Omental fat pad (tissue), 4 donors: ENCODE results near the gene PRKCA. TPM values are rescaled to one million over a fixed set of nuclear protein-coding genes. Genes with fewer than 3 reads are reported as not detected.
"Not testable (repeated sequence)": the region's sequence is repeated elsewhere in the genome, so short reads cannot be mapped to it uniquely, and the experiment has no call there.

Experiments used
- ATAC-seq: fragments of 150-250 bp; one replicate; pipeline ENCODE4 v1.9.1; 2016; ENCODE audit warnings: mild to moderate bottlenecking, moderate library complexity; ENCODE audit not compliant: low FRiP score
- DNase-seq: peaks from one replicate; pipeline ENCODE4 v3.0.0-alpha.2; 2019; ENCODE audit warnings: low spot score
- CTCF ChIP-seq, 3 donors: fragments of 450-650 bp; IDR thresholded peaks; one replicate each; pipeline ENCODE4 v1.5.1; 2016 to 2017; ENCODE audit warnings: antibody characterized with exemption in 3 of 3, mild to moderate bottlenecking in 3 of 3, moderate library complexity in 2 of 3
- total RNA-seq, 4 donors: library from RNA; depleted of rRNA; stranded (reverse); fragments of >200 nt; gene quantifications; one replicate each; pipeline ENCODE4 v1.1.0, GENCODE V29; 2016

The PRKCA gene
- total RNA-seq, 4 donors from 2014 or later = 6.7 to 14.3 (median 10.3) TPM

- no peak for TF ChIP-seq CTCF (IDR thresholded peaks at IDR 0.05)
- DNase-seq (no peak), ATAC-seq (no peak)
Observed at GRCh38 chr17:66287911-66288310, 14.5 kb upstream of the PRKCA start.

DNA sequence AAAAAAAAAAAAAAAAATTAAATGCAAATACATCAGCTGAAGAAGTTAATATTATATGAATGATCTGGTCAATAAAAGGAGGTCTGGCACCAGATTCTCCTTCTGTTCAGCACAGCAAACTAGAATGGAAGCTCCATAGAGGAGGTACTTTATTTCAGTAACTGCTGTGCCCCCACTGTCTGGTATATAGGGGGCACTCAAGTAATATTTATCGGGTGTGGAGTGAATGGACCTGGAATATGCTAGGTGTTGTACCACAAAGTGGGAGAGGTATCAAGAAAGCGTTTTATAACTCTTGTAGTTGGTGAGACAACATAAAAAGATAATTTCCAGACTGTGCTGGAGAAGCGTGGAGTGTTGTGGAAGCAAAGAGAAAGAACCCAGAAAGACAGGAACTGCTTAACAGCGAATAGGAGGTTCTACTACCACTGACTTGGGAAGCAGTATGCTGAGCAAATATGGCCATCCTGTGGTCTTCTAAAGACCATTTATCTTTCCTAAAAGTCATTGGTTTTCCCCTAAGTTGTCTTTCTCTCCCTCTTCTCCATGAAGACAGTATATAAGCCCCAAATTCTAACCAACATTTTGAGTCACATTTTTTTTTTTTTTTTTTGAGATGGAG is 12.2 kb upstream of the PRKCA start:
- no peak for ATAC-seq

GRCh38 chr17:66292353-66292752 is 10.1 kb upstream of the PRKCA start:
- TF ChIP-seq CTCF (IDR thresholded peaks at IDR 0.05) = no peak
- ATAC-seq (no peak), DNase-seq (no peak)

More for the DNA sequence above, 12.2 kb upstream of the PRKCA start:
- no peak for DNase-seq
- TF ChIP-seq CTCF (IDR thresholded peaks at IDR 0.05) = no peak

DNA sequence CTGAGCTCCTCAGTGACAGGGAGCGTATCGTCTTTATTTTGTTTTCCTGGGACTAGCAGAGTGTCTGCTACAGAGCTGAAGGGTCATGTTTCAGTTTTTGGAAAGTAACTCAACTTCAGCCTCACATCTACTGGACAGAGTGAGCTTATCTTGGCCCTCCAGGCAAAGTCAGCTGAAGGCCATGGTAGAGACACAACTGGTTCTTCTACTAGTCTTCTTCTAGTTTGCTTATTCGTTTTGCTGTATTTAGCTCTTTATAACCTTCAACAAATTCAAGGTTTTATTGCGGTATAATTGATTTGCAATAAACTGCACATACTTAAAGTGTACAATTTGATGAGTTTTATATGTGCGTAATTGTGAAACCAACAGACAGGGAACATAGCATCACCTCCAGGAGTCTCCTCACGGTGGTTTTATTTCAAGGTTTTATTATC is 6.1 kb upstream of the PRKCA start:
- ATAC-seq (no peak), DNase-seq (no peak)
- TF ChIP-seq CTCF (IDR thresholded peaks at IDR 0.05) = no peak

DNA sequence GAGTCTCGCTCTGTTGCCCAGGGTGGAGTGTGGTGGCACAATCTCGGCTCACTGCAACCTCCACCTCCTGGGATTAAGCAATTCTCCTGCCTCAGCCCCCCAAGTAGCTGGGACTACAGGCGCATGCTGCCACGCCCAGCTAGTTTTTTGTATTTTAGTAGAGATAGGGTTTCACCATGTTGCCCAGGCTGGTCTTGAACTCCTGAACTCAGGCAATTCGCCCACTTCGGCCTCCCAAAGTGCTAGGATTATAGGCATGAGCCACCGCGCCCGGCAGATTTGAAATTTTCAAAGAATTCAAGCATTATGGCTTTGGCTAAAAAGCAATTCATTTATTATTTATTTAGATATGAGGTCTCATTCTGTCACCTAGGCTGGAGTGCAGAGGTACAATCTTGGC is 5.0 kb upstream of the PRKCA start:
- ATAC-seq, DNase-seq: not testable (repeated sequence)

DNA sequence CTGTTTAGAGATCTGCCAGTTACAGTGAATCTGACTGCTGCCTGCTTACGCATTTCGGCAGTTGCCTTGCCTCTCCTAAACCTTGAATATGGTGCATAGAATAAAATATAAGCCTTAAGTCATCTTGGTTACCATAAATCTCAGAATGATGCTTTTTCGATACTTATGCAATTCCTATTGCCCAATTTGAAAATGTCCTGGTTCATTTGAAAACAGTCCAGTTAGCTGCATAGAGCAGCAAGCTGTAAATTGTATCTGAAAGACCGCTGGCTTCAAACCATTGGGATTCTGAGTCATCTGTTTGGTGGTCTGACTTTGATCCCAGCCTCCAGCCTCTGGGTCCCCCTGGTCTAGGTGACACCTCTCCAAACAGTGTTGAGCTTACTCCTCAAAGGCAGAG is 2.7 kb upstream of the PRKCA start:
- no peak for DNase-seq
- no peak for TF ChIP-seq CTCF (IDR thresholded peaks at IDR 0.05)
- ATAC-seq = no peak

DNA sequence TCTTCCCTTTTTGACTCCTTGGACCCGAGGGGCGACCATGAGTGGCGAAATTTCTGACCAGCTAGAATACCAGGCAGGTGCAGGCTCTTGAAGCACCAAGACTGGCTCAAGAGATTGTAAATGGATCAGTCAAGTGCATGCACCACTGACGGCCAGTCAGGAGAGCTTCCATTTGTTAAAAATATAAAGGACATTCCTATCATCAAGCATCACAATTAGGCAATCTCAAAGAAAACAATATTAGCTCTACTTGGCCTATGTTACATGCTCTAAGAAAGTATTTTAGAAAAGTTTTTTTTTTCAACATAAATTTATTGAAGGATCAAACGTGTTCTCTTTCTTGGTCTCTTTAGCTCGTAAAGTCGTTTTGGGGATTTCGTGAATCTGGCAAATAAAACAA is 1.5 kb upstream of the PRKCA start:
- DNase-seq = no peak
- TF ChIP-seq CTCF (IDR thresholded peaks at IDR 0.05) = no peak
- ATAC-seq = no peak
